Stimulated activated CD4-positive, alpha-beta T cell treated with anti-CD3 and anti-CD28 coated beads, Interleukin-15, amount 100 ng/mL, for 1 hour (primary cell): Measurements from ENCODE around the gene BAD.
"Not testable (repeated sequence)": the region's sequence is repeated elsewhere in the genome, so short reads cannot be mapped to it uniquely, and the experiment has no call there.

Source experiments
- DNase-seq, 2 donors: peaks; one replicate each; pipeline ENCODE4 v3.0.0-alpha.2; 2020; ENCODE audit warnings: low read depth in 1 of 2, low spot score in 1 of 2

BAD gene

DNA sequence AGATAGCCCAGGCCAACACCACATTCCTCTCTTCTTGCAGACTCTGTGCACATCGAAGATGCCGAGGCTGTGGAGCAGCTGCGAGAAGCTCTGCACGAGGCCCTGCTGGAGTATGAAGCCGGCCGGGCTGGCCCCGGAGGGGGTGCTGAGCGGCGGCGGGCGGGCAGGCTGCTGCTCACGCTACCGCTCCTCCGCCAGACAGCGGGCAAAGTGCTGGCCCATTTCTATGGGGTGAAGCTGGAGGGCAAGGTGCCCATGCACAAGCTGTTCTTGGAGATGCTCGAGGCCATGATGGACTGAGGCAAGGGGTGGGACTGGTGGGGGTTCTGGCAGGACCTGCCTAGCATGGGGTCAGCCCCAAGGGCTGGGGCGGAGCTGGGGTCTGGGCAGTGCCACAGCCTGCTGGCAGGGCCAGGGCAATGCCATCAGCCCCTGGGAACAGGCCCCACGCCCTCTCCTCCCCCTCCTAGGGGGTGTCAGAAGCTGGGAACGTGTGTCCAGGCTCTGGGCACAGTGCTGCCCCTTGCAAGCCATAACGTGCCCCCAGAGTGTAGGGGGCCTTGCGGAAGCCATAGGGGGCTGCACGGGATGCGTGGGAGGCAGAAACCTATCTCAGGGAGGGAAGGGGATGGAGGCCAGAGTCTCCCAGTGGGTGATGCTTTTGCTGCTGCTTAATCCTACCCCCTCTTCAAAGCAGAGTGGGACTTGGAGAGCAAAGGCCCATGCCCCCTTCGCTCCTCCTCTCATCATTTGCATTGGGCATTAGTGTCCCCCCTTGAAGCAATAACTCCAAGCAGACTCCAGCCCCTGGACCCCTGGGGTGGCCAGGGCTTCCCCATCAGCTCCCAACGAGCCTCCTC is 31.4 kb upstream of the BAD start:
- not testable (repeated sequence) for DNase-seq

DNA sequence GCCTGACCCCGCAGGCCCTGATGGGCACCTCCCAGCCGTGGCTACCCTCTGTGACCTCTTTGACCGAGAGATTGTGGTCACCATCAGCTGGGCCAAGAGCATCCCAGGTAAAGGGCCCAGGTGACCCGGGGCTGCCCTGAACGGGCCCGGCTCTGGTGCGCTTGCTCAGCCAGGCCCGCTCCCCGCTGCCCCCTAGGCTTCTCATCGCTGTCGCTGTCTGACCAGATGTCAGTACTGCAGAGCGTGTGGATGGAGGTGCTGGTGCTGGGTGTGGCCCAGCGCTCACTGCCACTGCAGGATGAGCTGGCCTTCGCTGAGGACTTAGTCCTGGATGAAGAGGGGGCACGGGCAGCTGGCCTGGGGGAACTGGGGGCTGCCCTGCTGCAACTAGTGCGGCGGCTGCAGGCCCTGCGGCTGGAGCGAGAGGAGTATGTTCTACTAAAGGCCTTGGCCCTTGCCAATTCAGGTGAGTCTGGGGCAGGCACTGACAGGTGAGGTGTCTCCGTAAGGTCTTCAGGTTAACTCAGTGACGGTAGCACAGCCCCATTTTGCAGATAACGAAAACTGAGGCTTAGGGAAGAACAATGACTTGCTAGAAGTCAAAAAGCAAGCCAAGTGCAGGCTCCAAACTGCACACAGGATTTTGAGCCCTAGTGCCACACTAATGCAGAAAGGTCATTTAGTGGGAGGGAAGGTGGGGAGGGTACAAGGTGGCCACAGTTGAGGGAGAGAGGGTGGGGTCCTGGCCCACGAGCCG is 30.5 kb upstream of the BAD start:
- no peak for DNase-seq

DNA sequence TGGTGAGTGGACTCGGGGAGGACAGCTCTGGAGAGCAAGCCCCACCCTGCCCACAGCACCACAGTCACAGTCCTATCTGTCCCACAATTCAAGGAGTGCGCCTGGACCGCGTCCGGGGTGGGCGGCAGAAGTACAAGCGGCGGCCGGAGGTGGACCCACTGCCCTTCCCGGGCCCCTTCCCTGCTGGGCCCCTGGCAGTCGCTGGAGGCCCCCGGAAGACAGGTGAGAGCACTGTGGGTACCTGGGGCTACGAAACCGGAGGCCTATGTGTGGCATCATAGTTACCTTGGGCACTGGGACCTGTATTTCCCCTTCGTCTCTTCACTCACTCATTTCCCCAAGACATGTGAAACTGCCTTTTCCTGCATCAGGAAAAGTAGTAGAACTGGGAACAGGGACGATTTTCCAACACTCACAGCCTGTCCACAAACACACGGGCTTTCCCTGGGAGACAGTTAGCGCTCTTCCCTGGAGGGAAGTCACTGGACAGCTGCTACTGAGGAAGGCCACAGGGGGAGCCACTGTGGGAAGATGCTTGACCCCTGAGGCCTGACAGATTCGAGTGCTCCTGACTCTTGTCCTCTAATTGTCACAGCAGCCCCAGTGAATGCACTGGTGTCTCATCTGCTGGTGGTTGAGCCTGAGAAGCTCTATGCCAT is 29.8 kb upstream of the BAD start:
- DNase-seq, result no peak

DNA sequence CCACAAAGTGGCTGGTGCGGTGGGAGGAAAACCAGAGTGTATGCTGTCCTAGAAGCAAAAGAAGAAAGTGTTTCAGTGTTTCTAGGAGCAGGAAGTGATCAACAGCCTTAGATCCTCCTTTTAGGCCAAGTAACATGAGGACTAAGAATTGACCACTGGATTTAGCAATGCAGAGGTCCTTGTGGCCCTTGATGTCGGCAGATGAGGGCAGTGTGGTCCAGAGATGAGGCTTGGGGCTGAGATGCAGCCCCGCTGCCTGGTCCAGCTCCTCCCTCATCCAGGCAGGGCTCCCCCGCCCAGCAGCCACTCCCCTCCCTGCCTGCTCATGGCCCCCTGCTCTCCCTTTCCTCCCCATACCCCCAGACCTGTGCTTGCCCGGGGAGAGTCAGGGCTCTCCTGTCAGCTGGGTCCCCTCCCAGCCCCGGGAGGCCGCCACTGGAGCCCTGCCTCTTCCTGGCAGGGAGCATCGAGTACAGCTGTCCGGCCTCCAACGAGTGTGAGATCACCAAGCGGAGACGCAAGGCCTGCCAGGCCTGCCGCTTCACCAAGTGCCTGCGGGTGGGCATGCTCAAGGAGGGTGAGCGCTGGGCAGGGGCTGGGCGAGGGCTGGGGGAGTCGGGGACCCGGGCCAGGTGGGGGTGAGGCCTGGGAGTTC is 29.2 kb upstream of the BAD start:
- DNase-seq, result no peak

DNA sequence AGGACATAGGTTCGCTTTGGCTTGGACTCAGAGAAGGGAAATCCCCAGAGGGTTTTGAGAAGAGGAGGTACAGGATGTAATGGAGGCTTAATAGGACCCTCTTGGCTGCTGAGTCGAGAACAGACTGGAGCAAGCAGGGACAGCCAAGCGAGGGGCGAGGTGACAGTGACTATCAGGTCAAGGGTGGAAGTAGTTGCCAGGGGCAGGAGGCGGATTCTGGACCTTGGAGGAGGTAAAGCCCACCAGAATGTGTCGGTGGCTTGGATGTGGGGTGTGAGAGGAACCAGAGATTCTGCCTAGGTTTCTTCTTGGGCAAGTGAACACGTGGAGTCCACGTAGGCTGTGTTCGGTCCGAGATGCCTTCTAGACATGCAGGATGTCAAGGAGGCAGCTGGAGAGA is 28.5 kb upstream of the BAD start:
- DNase-seq, result no peak

DNA sequence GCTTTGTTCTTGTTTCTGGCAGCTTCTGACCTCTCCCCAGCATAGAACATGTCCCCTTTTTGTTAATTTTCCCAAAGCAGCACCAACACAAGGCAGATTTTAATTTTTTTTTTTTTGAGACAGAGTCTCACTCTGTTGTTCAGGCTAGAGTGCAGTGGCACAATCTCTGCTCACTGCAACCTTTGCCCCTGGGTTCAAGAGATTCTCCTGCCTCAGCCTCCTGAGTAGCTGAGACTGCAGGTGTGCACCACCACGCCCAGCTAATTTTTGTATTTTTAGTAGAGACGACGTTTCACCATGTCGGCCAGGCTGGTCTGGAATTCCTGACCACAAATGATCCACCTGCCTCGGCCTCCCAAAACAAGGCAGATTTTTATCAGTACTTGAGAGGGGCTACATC is 23.3 kb upstream of the BAD start:
- DNase-seq, result not testable (repeated sequence)

DNA sequence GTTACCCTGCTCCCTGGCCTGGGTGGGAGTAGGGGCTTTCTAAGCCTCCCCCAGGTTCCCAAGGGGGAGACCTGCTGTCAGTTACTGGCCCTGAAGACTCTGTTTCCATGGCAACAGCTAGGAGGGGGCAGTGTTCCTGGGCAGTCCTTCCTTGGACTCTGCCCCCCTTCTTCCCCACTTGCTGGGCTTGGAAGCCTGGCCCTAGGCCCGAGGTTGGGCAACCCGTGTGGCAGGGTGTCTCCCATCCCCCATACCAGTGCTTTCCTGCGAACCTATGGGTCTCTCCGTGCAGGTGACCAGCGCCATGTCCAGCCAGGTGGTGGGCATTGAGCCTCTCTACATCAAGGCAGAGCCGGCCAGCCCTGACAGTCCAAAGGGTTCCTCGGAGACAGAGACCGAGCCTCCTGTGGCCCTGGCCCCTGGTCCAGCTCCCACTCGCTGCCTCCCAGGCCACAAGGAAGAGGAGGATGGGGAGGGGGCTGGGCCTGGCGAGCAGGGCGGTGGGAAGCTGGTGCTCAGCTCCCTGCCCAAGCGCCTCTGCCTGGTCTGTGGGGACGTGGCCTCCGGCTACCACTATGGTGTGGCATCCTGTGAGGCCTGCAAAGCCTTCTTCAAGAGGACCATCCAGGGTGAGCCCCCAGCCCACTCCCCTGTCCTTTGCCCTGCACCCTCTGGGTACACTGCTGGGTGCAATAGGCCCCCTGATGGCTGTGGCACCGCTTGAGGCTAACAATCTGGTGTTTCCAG is 22.6 kb upstream of the BAD start:
- no peak for DNase-seq

DNA sequence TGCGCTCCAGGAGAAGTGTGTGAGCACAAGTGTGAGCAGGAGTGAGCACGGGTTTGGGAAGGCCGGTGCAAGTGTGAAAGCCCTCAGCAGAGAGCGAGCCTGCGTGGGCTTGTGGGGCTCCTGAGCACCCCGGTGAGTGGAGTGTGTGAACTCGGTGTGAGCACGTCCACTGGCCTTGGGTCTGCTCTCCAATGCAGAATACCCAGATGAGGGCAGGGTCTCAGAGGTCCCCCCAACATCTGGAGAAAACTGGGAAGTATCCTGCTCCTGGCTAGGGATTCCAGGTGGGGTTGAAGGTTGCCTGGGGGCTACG is 22.1 kb upstream of the BAD start:
- DNase-seq, result no peak

DNA sequence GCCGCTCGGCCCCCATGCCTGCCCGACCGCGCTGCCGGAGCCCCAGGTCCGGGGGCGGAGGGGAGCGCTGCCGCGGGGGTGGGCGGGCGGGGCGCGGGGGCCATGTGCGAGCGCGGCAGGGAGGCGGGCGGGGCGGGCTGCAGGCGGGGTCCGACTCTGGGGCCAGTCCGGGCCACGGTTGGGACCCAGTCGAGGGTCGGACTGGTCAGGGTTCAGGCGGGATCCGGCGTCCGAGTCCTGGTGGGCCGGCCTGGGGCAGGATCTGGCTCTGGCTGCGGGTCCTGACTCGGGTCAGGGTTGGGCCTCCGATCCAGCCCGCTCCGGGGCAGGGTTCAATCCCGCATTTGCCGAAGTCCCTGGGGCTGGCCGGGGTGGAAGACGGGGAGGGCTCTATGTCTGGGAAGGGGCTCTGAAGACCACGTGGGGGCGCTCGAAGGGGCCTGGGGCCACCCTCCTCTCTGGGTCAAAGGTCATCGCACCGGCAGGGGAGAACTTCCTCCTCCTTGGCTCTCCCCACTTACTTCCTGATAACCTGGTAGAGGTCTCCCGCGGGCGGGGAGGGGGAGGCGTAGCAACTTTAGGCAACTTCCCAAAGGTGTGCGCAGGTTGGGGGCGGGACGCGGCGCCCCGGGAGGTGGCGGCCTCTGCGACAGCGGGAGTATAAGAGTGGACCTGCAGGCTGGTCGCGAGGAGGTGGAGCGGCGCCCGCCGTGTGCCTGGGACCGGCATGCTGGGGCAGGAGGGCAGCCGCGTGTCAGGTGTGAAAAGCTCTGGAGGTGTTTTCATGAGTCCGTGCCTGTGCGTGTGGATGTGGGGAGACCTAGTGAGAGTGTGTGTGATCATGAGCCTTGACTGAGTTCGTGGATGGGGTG is 21.5 kb upstream of the BAD start:
- DNase-seq, result peak; percentile 48 to 57

DNA sequence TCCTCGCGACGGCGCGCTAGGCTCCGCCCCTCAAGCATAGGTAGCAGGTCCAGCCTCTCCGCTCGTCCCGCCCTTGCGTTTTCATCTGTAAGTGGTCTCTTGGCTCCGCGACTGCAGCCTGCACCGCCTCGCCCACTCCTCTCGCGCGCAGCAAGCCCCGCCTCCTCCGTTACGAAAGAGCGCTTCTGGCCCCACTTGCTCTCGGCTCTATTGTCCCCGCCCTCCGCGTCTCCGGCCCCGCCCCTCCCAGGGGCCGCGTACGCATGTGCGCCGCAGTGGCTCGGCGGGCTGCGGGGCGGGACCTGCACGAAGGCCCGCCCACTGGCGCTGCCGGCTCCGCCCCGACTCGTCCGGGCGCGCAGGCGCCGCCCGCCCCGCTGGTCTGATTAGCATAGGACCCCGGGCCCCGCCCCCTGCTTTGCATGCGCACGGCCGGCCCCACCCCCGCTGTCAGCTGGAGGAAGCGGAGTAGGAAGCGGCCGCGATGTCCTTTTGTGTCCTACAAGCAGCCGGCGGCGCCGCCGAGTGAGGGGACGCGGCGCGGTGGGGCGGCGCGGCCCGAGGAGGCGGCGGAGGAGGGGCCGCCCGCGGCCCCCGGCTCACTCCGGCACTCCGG is 20.7 kb upstream of the BAD start, which contains the start of gene ESRRA:
Gene ESRRA (plus strand): TSS at position 450 of the 616 bp plus-strand sequence. CDS start 1,656 bp downstream, outside the sequence.
- DNase-seq, result peak; percentile 99

DNA sequence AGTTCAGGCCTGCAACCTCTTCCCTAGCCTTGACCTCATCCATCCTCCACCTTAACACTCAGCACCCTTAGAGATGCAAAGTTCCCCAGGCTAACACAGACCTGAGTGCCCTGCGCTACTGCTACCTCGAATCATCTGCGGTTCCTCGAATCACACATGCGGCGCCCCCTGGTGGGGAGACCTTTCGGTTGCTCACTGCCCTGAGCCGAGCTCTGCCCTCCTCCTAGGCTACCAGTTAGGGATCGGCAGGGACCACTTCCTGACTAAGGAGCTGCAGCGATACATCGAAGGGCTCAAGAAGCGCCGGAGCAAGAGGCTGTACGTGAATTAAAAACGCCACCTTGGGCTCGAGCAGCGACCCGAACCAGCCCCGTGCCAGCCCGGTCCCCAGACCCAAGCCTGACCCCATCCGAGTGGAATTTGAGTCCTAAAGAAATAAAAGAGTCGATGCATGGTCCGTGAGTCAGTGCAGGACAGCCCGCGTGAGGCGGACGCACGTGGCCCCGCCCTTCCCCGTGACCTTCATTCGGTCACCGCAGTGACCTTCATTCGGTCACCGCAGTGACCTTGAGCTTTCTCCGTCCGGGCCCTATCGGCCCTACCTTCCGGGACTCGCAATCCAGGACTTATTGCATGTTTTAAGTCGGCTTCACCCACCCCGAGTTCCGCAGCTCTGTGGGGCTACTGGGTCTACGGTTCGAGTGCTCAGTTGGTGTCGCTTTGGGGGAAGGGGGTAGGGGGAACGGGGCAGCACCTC is 20.0 kb upstream of the BAD start:
- DNase-seq, result peak; percentile 88 to 92

DNA sequence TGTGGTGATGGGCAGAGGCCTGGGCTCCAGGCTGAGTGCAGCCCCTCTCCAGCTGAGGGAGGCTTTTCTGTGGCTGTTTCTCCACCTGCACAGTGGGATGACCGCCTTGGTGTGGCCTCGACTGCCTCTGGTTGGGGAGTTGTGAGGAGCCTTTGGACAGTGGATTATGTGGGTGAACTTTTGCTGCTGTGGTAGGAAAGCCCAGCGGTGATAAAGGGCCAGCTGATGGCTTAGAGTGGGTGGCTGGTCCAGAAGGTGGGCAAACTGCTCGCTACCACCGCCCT is 19.5 kb upstream of the BAD start:
- DNase-seq, result no peak

DNA sequence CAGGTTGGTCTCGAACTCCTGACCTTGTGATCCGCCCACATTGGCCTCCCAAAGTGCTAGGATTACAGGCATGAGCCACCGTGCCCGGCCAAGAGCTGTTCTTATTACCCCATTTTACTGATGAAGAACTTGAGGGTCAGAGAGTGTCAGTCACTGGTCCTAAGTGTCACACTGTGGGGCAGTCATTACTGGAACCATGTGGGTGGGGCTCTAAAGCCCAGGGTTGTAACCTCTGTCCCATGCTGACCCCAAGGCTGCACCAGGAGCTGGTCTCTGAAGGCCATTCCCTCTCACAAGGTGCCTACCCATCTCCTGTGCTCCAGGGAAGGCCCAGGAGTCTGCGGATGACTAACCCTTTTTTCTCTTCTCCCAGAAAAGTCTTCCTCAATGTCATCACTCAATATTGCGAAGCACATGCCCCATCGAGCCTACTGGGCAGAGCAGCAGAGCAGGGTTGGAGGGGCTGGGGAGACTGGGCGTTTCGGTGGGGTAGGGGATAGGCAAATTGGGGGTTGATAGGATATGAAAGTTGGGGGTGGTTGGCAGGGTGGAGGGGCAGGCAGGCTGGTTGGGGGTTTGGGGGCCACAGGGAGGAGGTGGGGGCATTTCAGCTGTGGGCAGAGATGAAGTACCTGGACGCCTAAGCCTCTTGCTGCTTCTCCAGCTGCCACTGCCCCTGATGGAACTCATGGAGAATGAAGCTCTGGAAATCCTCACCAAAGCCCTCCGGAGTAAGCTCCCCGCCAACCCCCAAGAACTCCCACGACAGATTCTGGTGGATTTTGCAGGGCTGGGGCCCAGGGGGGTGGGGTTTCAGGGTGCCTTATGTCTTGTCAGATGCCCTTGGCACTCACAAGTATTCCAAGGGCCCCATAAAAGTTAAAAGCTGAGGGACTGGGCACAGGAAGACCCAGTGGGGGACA is 18.9 kb upstream of the BAD start:
- no peak for DNase-seq

DNA sequence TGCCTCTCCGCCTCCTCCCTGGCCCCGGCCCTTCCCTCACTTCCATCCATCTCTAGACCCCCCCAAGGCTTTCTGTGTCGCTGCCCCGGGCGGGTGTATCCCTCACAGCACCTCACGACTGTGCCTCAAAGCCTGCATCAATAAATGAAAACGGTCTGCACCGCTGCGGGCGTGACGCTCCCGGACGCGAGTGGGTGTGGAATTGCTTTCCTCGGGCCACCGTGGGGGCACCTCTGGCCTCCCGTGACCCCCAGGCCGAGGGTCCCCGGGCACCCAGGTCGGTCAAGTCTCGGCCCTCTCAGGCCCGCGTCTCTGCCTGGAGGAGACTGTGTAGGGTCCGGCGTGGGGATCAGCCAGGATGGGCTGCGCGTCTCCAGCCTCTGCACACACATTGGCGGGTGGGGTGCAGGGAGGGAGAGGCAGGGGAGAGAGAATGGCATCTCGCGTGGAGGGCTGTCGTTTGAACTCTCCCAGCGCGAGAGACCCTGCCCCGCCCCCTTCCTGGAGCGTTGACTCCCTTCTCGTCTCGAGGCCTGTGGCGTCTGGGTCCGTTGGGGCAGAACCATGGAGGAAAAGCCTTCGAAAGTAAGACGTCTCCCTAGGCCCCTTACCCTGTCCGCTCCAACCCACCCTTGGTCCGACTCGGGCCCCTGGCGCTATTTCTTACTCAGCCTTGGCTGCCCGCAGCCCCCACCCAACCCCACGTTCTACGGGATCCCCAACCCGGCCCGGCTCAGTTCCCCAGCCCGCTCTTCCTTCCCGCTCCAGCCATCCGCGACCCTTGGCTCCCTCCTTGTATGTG is 15.6 kb upstream of the BAD start, which contains the start of gene CATSPERZ:
Gene CATSPERZ (plus strand): TSS at position 512 of the 802 bp plus-strand sequence. CDS start 53 bp downstream, at position 565.
- DNase-seq, result no peak

DNA sequence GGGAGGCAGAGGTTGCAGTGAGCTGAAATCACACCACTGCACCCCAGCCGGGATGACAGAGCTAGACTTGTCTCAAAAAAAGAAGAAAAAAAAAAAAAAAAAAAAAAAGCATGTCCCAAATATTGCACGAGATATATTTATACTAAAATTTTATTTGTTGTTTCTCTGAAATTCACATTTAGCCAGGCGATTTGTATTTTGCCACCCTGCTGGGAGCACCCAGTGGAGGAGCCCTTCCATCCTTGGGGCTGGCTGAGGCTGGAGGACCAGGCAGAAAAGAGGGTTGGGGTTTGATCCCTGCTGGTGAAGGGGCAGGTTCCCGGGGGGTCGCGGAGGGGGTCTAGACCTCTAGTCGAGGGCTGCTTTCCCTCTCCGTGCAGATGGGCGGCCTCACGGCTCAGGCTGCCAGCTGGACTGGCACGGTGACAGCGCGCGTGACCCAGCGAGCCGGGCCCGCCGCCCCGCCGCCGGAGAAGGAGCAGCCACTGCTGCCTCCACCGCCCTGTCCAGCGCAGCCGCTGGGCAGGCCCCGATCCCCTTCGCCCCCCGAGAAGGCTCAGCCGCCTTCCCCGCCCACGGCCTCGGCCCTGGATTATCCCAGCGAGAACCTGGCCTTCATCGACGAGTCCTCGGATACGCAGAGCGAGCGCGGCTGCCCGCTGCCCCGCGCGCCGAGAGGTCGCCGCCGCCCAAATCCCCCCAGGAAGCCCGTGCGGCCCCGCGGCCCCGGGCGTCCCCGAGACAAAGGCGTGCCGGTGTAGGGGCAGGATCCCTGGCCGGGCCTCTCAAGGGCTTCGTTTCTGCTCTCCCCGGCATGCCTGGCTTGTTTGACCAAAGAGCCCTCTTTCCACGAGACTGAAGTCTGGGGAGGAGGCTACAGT is 14.7 kb upstream of the BAD start:
- DNase-seq, result no peak
